Measurements from ENCODE around the gene AP3M1.
"Not testable (repeated sequence)": the region's sequence is repeated elsewhere in the genome, so short reads cannot be mapped to it uniquely, and the experiment has no call there.

The AP3M1 gene

GRCh38 chr10:74163319-74164068, 12.9 kb upstream of the AP3M1 start:
- no peak for DNase-seq

DNA sequence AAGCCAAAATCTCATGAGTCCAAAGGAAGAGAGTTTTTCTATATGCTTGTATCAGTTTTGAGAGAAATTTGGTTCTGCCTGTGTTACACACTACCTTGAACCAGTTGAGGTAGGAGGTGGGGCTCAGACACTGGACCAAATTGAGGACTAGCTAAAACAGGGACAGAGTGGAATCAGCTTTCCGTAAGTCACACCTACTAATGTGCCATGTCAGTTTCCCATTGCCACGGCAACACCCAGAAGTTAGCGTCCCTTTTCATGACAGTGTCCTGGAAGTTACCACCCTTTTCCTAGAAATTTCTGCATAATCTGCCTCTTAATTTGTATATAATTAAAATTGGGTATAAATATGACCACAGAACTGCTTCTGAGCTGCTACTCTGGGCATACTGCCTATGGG, 9.4 kb upstream of the AP3M1 start:
- DNase-seq: no peak

DNA sequence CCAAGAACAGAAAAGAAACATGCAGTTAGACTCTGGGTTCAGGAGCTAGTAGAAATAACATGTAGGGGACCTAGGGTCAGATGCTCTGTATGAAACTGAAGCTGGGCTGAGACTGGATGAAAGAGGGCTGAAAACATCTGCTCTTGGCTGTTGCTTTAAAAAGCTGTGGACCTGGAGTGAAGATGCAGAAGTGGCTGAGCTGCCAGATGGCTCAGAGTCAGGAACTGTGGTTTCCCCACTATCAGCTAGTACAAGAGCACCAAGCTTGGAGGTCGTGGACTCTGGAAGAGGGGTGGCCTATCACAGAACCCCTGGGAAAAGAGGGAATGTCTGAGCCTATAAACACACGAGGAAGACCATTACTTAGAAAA, 6.3 kb upstream of the AP3M1 start:
- no peak for DNase-seq

GRCh38 chr10:74153676-74154075, 3.0 kb upstream of the AP3M1 start:
- DNase-seq: no peak

DNA sequence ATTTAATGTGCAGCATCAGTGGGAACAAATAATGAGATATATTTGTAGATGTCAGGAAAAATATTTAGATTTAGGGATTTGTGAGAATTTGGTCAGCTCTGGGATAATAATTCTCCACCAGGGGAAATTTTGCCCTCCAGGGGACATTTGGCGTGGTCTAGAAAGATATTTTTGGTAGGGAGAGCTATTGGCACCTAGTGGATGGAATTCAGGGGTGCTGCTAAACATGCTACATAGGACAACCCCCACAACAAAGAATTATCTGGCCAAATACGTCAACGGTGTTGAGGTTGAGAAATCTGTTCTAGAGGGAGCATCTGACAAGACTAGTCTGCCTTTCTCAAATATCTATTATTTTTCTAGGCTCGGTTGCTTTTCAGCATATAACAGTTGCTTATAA, 2.5 kb upstream of the AP3M1 start:
- no peak for DNase-seq

- no peak for DNase-seq
These were observed 1.5 kb upstream of the AP3M1 start for GRCh38 chr10:74151879-74152722.

DNA sequence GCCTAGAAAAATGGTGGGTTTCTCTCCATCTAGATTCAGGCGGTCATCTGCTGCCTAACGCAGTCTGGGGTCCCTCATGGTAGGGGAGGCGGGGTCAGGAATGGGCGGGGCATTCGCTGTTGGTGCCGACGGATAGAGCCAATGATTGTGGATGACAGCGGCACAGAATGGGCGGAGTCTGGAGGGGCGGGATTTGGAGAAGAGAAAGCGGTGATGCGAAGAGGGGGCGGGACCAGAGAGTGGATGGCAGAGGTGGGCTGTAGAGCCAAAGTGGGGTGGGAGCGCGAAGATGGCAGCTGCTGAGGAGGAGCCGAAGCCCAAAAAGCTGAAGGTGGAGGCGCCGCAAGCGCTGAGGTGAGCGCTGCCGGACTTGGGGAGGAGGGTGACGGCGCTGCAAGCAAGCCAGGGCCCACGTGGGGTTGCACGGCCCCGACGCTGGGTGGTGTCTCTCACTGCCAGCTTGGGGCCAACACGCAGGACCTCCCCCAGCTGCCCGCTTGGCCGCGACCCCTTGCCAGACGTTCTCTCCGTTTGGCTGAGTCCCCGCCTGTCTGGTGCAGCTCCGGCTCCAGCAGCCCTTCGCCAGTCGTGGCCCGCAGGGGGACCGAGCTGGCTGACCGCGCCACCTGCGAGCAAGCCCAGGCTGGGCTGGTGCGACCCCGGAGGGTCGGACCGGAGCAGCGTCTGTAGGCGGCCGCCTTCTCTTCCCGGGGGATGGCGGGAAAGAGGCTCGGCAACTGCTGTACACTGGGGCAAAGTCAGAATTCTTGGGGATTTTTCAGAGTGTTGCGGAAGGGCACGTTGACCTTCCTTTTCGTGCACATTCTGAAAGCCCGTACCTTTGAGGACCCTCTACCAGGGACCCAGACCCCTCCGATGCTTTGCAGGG, 606 bp upstream of the AP3M1 start, which contains the start of gene ADK:
Gene ADK (plus strand): TSS at position 232 of the 889 bp plus-strand sequence. CDS start 58 bp downstream, at position 290.
- DNase-seq: peak; percentile 99

- DNase-seq: not testable (repeated sequence)
These were observed 3.6 kb downstream of the AP3M1 start for GRCh38 chr10:74146980-74147379.

DNA sequence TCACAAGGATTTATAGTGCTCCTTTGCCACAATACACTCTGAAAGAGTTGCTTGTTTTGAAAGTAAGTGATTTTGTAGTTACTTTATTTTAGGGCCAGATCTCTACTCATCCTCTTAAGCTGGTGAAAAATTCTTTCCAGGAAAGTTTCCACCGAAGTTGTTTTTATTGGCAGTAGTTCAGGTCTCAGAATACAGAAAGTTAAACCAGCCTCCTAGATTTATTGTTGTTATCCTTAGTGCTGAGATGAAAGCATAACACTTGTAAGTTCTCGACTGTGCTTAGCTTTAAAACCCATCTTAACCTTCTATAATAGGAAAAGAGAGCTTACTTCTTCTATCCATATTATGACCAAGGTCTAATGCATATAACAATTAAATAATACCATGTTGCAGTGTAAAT, 5.5 kb downstream of the AP3M1 start:
- no peak for DNase-seq

GRCh38 chr10:74140553-74140952, 10.1 kb downstream of the AP3M1 start:
- no peak for DNase-seq

- DNase-seq: no peak
These were observed 10.6 kb downstream of the AP3M1 start for GRCh38 chr10:74139981-74140380.

- not testable (repeated sequence) for DNase-seq
These were observed 12.0 kb downstream of the AP3M1 start for GRCh38 chr10:74138596-74138995.

- no peak for DNase-seq
These were observed 12.6 kb downstream of the AP3M1 start for GRCh38 chr10:74137992-74138391.

- DNase-seq: no peak
These were observed 15.2 kb downstream of the AP3M1 start for GRCh38 chr10:74135452-74135851.

DNA sequence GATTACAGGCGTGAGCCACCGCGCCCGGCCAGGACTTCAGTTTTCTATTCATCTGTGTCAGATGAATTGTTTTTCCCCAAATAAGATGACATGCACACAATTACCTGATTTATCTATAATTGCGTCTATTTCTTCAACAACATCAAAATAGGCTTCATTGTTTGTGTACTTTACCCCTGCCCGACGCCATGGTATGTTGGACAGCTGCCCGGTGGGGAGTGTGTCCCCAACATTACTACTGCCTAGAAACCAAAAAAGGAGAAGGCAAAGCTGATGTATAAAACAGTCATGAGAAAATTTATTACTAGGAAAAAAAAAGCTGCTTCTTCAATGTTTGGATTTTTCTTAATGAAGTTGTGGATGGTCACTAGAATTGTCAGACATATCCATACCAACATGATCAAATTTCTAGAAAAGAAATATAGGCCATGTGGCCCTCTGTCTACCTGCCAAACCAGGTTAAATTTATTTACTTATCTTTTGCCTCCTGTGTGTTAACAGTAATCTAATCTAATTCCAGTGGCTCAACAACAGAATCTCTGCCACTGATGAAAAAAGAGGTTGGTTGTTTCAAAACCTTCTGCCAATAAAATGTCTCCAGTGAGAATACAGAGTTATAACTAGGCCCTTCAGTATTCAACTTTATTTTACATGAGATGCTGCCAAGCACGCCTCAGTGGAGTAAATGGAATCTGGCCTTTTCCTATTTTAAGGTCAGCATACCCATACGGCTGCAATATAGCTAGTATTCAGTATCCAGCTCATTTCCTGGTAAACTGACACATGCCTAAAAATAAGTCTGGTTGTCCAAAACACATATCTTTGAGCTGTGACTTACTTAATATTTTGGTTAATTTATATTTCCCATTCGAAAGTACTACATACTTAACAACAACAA, 16.5 kb downstream of the AP3M1 start:
- no peak for DNase-seq

- no peak for DNase-seq
These were observed 27.5 kb downstream of the AP3M1 start for GRCh38 chr10:74123081-74123480.

GRCh38 chr10:74122060-74122459, 28.6 kb downstream of the AP3M1 start:
- DNase-seq: no peak

- no peak for DNase-seq
These were observed 29.3 kb downstream of the AP3M1 start for GRCh38 chr10:74121368-74121767.

- no peak for DNase-seq
These were observed 29.7 kb downstream of the AP3M1 start for GRCh38 chr10:74120911-74121310.

DNA sequence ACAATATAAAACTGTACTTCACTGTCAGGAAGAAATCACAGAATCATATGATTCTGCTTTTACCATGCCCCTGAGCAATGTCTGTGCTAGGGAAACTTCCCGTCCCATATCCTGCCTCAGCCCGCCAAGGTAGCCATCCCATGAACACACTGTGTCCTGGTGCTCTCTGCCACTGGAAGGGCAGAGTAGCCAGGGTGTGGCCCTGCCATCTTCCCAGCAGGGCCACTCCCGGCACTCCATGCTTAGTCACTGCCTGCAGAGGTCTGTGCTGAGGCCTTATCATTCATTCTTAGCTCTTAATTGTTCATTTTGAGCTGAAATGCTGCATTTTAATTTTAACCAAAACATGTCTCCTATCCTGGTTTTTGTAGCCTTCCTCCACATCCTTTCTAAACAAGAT, 31.8 kb downstream of the AP3M1 start:
- no peak for DNase-seq

DNA sequence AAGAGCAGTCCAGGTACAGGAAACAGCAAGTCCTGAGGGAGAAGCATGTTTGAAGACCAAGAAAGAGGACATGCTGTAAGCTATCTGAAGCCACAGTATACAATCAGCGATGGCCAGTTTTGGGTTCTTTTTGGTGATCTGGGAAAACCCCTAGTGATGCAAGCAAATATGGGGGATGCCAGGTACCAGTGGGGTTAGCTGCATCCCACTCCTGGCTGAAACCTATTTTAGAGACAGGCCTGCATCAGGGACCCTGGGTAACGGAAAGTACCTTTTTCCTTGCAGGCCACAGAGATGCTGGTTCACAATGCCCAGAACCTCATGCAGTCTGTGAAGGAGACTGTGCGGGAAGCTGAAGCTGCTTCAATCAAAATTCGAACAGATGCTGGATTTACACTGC, 32.9 kb downstream of the AP3M1 start:
- no peak for DNase-seq

DNA sequence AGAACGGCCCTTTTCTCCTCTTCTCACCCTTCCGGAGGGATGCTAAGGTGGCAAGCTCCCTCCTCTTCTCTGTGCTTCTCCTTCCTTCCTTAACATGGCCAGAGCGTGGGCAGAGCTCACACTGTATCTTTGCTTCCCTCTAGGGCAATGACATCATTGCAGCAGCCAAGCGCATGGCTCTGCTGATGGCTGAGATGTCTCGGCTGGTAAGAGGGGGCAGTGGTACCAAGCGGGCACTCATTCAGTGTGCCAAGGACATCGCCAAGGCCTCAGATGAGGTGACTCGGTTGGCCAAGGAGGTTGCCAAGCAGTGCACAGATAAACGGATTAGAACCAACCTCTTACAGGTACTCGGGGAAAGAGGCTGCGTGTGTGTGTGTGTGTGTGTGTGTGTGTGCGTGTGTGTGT, 36.6 kb downstream of the AP3M1 start:
- no peak for DNase-seq

Measured in central memory CD4-positive, alpha-beta T cell (primary cell).